Esophagus squamous epithelium (tissue), 4 donors: Measurements from ENCODE around the gene BSPRY.

Experiments used
- CTCF ChIP-seq, 6 experiments: fragments of 450-650 bp in 4 of 6; fragments of 200-600 bp in 2 of 6; sonication (generic) in 2 of 6; IDR thresholded peaks; one replicate each; pipeline ENCODE4 v1.5.1; 2016 to 2019; ENCODE audit warnings: antibody characterized with exemption in 6 of 6, mild to moderate bottlenecking in 4 of 6, moderate library complexity in 4 of 6
- POLR2A ChIP-seq, 4 donors: fragments of 450-650 bp; IDR thresholded peaks; one replicate each; pipeline ENCODE4 v1.6.1; 2017; ENCODE audit warnings: antibody characterized with exemption in 4 of 4, mild to moderate bottlenecking in 4 of 4, moderate library complexity in 3 of 4

- TF ChIP-seq POLR2A (IDR thresholded peaks at IDR 0.05) (no peak), CTCF (IDR thresholded peaks at IDR 0.05) (no peak)
Measured at GRCh38 chr9:113348437-113348836, 904 bp upstream of the BSPRY start.
